Erythroblast (primary cell): ENCODE data around the gene XIRP2.

Experiments
- GATA1 ChIP-seq: IDR thresholded peaks from 2 replicates; pipeline ENCODE4 v1.6.1; 2011; ENCODE audit warnings: low read depth, mild to moderate bottlenecking, control low read depth, low read length, moderate library complexity
- POLR2A ChIP-seq: IDR thresholded peaks from 2 replicates; pipeline ENCODE4 v1.6.1; 2011; ENCODE audit warnings: mild to moderate bottlenecking, low read length

GRCh38 chr2:167015806-167016205 is 127.5 kb downstream of the XIRP2 start:
- TF ChIP-seq POLR2A (no peak), GATA1 (no peak)
